HuH-7 (cell line): ENCODE results near the gene MMP20.
"Not testable (repeated sequence)": the region's sequence is repeated elsewhere in the genome, so short reads cannot be mapped to it uniquely, and the experiment has no call there.

Experiments used
- DNase-seq: peaks from one replicate; pipeline ENCODE4 v3.0.0; 2011; ENCODE audit warnings: low spot score

Gene MMP20, protein sequence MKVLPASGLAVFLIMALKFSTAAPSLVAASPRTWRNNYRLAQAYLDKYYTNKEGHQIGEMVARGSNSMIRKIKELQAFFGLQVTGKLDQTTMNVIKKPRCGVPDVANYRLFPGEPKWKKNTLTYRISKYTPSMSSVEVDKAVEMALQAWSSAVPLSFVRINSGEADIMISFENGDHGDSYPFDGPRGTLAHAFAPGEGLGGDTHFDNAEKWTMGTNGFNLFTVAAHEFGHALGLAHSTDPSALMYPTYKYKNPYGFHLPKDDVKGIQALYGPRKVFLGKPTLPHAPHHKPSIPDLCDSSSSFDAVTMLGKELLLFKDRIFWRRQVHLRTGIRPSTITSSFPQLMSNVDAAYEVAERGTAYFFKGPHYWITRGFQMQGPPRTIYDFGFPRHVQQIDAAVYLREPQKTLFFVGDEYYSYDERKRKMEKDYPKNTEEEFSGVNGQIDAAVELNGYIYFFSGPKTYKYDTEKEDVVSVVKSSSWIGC

DNA sequence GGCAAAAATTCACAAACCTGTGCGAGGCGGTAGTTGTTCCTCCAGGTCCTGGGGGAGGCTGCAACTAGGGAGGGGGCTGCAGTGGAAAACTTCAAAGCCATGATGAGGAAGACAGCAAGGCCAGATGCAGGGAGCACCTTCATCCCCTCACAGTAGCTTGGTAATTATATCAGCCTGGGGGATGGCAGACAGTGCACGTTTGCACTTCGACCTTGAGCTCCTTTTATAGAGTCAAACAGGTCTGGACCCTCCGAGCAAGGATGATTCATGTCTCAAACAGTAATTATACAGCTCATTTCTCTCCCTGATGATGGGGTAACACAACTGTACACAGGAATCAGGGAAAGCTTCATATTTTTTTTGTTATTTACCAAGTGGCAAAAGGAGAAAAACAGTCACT is at the start of gene MMP20:
Gene MMP20 (minus strand): TSS at position 156 of the 400 bp plus-strand sequence. CDS start 13 bp downstream, at position 143.
- DNase-seq = no peak

DNA sequence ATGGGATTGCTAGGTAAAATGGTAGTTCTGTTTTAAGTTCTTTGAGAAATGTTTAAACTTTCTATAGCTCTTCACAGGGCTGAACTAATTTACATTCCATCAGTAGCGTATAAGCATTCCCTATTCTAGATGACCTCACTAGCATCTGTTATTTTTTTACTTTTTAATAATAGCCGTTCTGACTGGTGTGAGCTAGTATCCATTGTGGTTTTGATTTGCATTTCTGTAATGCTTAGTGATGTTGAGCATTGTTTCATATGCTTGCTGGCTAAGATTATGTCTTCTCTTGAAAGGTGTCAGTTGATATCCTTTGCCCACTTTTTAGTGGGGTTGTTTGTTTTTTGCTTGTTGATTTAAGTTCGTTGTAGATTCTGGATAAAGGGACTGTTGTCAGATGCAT is 44.5 kb upstream of the MMP20 start:
- no peak for DNase-seq

DNA sequence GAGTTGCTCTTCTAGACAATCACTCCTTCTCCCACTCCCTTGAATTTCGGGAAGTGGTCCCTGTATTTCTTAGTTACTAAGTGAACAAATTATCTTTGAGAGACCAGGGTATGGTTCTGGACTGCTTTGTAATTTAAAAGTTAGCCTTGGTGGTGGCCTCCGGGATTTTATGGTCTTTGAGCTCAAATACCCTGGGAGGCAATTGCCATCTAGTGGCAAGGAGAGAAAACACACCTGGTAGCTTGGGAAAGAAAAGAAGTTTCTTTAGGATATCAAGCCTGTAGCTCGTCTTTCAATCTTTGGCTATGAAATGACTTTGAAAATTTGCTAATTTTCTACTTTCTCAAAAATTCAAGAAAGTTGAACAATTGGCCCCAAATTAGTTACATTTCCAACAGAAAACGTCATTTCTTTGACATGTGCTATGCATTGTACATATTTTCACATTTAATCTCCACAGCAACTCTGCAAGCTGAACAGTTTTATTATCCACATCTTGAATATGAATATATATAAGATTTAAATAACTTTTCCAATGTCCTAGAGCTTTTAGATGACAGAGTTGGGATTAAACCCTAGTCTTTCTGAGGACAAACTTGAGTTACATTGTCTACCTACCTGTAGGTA is 41.3 kb upstream of the MMP20 start:
- DNase-seq = peak; percentile 45

DNA sequence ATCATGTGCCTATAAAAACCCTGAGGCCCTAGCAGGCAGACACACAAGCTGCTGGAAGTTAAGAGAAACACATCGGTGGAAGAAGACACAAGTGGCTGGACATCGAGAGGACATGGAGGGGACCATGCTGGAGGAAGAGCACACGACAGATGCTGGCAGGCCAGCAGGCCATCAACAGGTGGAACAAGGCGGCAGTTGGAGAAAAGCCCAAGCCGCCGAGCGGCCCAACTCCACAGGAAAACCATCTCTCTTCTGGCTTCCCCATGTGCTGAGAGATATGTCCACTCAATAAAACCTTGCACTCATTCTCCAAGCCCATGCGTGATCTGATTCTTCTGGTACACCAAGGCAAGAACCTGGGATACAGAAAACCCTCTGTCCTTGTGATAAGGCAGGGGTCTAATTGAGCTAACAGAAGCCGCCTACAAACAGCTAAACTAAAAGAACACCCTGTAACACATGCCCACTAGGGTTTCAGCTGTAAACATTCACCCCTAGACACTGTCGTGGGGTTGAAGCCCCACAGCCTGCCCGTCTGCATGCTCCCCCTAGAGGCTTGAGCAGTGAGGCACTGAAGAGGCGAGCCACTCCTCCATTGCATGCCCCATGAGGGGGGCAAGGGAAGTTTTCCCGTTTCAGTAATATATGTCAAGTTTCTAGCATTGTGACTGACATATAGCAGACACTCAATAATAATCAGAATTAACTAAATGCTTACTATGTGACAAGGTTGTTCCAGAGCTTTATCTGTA is 39.0 kb upstream of the MMP20 start:
- DNase-seq = no peak

DNA sequence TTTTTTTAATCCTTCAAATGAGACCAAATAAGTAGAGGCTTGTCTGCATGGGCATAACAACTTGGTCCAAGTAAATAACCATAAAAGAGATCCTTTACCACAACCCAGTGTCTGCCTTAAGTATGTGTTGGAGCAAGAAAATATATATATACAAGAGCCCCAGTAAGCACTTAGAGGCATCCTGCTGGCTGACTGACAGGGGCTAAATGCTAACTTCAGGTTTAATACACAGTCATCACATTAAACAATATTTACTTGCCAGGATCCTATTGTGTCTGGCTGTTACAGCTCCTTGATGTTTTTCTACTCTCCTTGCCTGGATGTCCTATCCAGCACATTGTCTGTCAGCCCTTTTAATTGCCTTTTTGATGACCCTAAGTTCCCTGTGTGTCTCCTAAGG is 37.5 kb upstream of the MMP20 start:
- DNase-seq = no peak

DNA sequence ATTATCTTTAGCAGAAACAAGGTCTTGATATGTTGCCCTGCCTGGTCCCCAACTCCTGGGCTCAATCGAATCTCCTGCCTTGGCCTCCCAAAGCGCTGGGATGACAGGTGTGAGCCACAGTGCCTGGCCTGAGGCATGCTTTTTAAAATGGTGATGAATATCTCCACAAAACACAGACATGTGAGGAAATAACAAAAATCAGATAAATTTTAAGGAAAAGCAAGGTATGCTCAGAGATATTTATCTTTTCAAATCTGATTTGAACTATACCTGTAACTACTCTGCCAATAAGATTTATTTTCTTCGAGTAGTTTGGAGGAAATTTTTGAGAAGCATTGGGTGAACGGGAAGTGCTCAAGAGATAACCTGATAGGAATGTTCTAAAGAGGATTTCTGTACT is 35.9 kb upstream of the MMP20 start:
- DNase-seq = no peak

DNA sequence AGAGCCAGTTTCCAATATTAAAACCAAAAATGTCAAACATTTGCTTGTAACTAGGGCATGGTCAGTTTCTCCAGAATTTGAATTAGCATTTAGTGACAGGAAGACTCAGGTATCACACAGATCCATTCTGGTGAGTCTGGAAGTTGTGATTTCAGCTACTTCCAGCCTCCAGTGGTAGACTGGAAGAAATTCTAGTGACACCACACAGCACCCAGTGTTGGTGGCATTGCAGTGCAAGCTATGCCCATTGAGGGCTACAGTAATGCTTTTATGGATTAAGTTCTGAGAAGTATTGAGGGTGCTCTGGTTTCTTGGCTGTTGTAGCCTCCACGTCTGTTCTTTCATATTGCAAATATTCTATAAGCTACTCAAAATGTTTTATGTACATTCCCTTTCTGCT is 31.4 kb upstream of the MMP20 start:
- DNase-seq = no peak

DNA sequence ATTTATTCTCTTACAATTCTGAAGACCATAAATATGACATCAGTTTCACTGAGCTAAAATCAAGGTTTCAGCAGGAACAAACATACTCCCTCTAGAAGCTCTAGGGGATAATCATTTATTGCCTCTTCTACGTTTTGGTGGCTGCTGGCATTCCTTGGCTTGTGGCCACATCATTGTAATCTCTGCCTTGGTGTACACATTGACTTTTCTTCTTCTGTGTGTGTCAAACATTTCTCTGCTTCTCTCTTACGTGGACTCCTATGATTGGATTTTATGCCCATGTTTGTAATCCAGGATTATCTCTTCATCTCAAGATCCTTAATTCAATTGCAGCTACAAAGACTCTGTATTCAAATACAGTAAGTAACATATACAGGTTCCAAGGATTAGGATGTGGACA is 30.4 kb upstream of the MMP20 start:
- no peak for DNase-seq

DNA sequence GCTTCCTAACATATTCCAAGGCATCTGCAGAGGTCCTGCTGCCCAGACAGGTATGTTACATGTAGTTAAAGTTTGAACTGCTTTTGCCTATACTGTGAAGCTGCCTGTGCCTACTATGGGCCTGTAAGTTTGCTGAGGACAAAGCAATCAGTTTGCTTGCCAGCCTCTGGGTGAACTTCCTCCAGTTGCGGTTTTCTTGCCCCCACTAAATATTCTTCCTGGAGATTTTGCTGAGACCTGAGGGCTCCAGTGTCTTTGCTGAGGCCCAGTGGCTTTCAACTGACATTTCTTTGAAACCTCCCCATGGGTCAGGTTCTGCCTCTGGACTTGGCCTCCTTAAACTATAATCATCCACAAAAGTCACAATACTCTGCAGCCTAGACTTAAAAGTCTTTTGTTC is 29.6 kb upstream of the MMP20 start:
- no peak for DNase-seq

DNA sequence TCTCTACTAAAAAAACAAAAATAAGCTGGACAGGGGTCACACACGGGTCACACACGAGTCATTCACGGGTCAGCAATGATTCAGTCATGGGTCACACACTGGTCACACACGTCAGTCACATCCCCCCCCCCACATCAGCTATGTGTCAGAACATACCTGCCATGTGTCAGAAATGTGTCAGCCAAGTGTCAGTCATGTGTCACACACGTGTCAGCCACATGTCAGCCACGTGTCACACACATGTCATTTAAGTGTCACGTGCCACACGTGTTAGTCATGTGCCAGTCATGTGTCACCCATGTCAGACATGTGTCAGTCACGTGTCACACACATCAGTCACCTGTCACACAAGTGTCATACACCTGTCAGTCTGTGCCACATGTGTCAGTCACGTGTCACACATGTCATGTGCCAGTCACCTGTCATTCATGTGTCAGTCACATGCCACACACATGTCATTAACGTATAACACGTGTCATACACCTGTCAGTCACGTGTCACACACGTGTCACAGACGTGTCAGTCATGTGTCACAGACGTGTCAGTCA is 28.7 kb upstream of the MMP20 start:
- no peak for DNase-seq

DNA sequence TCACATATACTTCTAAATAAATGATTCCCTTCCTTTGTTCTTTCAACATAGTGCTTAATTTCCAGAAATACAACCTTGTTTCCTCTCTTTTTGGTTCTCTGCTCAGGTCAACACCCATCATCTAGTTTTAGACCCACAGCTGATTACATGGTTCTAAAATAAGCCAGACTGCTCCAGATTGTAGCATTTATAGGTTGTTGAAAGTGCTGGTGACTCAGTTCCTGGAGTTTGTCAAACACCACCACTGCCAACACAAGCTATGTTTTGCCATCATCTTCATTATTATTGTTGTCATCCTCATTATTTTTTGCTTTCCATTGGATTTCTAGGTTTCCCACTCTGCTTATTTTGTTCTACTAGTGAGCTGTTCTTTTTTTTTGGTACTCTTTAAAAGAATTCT is 22.3 kb upstream of the MMP20 start:
- DNase-seq = no peak

DNA sequence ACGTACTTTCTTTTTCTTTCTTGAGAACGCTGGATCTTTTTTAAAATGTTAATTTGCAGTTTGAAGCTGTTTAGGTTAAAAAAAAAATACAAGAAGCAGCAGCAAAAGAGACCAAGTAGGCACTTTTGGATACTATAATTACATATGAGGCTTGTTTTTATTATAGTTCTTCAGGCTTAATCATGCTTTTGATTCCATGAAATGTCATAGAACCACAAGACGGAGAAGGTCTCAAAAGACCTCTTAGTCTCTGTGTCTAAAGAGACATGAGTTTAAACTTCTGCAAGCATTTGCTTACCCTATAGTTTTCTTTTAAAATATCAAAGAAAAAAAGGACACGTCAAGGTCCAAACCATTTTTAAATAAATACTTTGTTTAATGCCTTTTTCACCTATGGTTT is 18.8 kb upstream of the MMP20 start:
- DNase-seq = no peak

DNA sequence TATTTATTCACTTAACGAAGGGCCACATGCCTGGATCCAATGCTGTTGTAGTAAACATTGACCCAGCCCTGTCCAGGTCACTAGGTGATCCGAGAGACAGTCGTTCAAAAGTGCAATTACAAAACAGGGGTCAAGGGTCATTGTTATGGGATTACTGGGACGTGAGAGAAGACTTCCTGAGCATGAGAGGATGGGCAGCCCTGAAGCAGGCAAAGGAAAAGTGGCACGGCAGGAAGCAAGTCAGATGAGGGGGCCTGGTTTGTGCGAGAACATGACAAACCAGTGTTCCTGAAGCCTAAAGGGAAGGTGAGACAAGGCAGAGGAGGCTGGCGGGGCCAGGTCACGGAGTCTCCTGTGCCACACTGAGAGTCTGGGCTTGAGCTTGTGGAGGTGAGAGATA is 15.8 kb upstream of the MMP20 start:
- DNase-seq = peak; percentile 63

DNA sequence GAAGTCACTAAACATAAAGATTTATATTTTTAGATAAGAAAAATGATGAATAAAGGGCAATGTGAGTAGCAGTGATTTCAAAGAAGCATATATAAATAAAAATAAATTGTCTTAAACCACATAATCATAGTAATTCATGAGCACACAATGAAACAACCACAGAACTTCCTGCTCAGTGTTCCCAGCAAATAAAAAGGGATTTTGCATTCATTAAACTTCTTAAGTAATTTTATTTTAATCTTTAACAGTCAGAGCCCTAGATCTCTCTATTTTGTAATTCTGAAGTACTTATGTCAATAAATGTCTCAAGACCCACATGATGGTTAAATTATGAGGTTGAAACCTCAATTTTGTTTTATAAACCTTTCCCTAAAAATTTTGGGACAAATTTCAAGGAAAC is 14.5 kb upstream of the MMP20 start:
- DNase-seq = no peak

DNA sequence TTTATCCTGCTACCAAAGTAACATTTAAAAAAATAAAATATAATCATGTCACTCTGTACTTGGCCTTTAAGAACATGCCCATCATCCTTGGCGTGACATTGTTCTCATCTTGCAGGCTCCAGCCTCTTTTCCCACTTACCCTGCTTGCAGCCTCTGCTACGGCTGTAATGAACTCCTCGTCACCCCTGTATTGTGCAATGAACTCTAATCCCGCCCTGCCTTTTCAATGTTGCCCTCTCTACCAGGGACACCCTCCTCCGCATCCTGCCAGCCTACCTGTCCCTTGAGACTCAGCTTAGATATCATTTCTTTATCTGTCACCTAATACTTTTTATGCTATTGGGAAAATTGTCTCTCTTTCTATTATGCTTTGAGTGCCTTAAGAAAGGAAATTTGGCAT is 12.6 kb upstream of the MMP20 start:
- DNase-seq = no peak

DNA sequence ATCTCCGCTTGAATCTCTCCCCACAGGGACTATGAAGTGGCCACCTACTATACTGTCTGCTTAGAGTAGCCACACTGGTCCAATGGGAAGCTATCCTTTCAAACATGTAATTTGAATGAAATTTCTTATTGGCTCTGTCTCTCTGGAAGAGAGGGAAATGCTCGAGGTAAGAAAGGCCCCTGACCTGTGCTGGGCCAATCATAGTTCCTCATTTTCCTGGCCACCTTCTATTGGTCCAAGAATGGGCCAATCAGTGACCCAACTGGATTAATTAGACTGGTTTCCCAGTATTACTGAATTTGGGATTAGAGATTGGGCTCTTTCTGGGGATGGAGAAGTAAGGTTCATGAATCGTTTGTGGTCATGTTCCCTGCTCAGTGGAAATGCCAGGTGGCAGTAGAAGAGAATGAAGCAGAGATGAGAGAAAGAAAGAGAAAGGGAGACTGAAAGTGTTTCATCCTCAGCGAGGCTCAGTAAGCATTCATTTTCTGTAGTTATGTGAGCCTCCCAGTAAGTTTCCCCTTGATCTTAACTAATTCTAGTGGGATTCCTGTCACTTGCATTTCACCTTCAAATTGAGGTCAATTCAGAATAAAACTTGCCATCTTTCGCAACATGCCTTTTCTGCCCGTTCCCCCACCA is 8.4 kb upstream of the MMP20 start:
- no peak for DNase-seq

DNA sequence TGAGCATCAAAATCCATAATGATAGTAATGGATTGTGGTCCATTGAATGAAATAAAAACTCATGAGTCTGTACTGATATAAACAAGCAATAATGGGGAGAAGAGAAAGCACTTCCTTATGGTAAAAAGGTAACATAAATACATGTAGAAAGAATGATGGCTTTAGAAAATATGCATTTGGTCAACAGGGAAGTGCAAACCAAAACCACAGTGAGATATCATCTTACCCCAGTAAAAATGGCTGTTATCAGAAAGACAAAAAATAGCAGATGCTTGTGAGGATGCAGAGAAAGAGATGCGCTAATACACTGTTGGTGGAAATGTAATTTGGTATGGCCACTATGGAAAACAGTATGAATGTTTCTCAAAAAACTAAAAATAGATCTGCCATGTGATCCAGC is 6.9 kb upstream of the MMP20 start:
- no peak for DNase-seq

DNA sequence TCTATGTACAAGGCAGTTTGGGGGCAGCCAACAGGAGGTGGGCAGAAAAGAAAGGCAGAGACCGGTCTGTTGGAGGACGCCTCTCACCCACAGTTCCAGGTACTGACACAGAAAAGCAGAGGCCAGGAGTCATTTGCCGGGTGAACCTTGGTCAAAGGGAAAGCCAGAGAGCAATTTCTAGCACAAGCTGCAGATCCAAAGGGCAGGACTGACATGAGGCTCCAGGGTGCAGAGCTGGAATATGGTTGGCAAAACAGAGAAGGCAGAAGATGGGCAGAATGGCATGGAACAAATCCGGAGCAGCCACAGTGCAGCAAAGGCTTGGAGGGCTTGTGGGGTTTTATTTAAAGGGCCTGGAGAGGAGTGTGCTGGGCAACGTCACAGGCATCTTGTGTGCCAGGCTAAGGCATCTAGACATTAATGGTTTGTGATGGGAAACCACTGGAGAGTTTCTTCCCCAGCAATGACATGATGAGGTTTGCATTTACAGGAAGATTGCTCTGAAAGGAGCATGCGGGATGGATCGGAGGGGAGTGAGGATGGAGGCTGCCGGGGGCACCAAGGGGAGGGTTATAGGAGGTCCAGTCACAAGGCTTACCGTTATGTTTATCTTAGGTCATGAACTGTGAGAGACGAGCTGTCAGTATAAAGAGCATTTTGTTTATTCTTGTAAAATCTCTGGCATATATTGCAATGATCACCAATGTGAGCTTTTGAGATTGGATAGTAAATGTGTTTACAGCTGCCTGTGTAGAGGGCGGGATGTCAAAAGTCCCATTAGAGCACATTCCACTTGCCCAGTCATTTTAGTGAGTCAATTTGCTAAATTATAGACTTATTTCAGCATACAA is 5.7 kb upstream of the MMP20 start:
- DNase-seq = no peak

DNA sequence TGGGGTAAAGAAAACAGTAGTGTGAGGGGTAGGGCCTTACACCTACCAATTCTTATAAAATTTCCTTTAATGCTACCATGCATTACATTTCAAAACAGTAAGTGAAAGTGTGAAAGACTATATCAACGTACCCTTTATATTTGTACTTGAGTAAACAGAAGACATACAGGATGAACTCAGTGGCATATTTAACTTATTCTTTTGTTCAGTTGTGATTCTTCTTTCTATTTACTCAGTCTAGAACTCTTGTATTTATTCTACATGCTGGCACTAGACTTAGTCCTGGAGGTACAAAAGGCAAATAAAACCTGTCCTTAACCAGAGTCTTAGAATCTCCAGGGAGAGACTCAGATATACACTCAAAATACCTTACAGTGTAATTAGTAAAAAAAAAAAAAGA is 4.8 kb upstream of the MMP20 start:
- DNase-seq = not testable (repeated sequence)

DNA sequence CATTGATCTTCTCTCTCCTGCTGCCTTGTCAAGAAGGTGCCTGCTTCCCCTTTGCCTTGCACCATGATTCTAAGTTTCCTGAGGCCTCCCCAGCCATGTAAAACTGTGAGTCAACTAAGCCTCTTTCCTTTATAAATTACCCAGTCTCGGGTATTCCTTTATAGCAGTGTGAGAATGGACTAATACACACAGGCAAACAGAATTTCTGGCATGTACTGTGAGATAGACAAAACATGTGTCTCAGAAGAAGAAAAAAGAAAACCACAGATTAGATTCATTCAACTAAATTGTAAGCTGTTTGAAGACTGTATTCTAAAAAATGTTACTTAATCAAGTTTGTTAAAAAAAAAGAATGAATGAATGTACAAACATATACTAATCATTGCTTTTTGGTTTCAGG is 1.5 kb upstream of the MMP20 start:
- DNase-seq = no peak

DNA sequence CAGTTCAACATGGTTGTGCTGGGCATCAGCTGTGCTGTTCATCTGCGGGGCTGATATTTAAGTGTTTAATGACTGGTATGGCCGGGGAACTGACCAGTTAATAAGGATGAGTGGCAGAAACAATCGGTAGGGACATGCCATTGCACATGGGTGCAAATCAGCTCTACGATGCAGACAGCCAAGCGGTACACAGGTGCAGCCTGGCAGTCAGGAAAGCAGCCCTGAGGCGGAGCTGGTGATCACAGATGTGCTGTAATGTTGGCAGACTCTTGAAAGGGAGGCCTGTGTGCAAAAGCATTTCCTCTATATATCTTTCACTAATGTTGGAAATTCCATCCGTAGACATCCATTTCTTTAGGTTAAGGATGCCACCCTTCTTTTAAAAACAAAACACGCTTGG is 1.1 kb downstream of the MMP20 start:
- no peak for DNase-seq
